Lower leg skin (tissue), 4 donors: ENCODE results near the gene TSC2. TPM values are rescaled to one million over a fixed set of nuclear protein-coding genes. Genes with fewer than 3 reads are reported as not detected.

Experiments used
- DNase-seq, 2 donors: peaks; one replicate each; pipeline ENCODE4 v3.0.0-alpha.2; 2019; ENCODE audit warnings: low spot score in 2 of 2
- H3K4me3 ChIP-seq: fragments of 200-600 bp; sonication (generic); 2 replicates; pipeline ENCODE4 v1.5.1; 2017; ENCODE audit warnings: mild to moderate bottlenecking, low read depth; ENCODE audit not compliant: poor library complexity, severe bottlenecking
- CTCF ChIP-seq, 3 donors: fragments of 450-650 bp; IDR thresholded peaks; one replicate each; pipeline ENCODE4 v1.5.1; 2016; ENCODE audit warnings: antibody characterized with exemption in 3 of 3, mild to moderate bottlenecking in 3 of 3, moderate library complexity in 2 of 3
- POLR2A ChIP-seq, 2 donors: fragments of 450-650 bp; IDR thresholded peaks; one replicate each; pipeline ENCODE4 v1.6.1; 2016 to 2017; ENCODE audit warnings: antibody characterized with exemption in 2 of 2, mild to moderate bottlenecking in 1 of 2, moderate library complexity in 1 of 2
- WGBS, 2 donors: methylation state at CpG; one replicate each; pipeline ENCODE4 v1.1.5; 2018; 5-methylcytosine and 5-hydroxymethylcytosine counted together
- intact Hi-C: fragments of 100-400 bp; cut with DNase I; formaldehyde crosslinking; loops from one replicate; pipeline ENCODE4 v1.15.0; 2023; ENCODE audit warnings: low total_unique reads
- total RNA-seq, 4 donors: library from RNA; depleted of rRNA; stranded (reverse); fragments of >200 nt; gene quantifications; one replicate each; pipeline ENCODE4 v1.1.0, GENCODE V29; 2016

Gene TSC2
- total RNA-seq, 4 donors from 2014 or later, result 56.7 to 130 (median 65.1) TPM

GRCh38 chr16:2028146-2028545 lies 19.6 kb upstream of the TSC2 start:
- H3K4me3 ChIP-seq, result no peak overlapping the region
- TF ChIP-seq CTCF (IDR thresholded peaks at IDR 0.05) (no peak), POLR2A (IDR thresholded peaks at IDR 0.05) (no peak)
- DNase-seq, result no peak
- 83 to 87% methylated on average over 3 of the region's 3 CpGs for WGBS, 2 donors
- intact Hi-C loops, result no loop called here

GRCh38 chr16:2028620-2029220 lies 19.1 kb upstream of the TSC2 start:
- no peak overlapping the region for H3K4me3 ChIP-seq
- intact Hi-C loops, result no loop called here
- WGBS, 2 donors, result 77 to 86% methylated on average over 10 to 18 of the region's 18 CpGs
- no peak for DNase-seq
- TF ChIP-seq POLR2A (IDR thresholded peaks at IDR 0.05) (no peak), CTCF (IDR thresholded peaks at IDR 0.05) (no peak)

- intact Hi-C loops, result no loop called here
Observed at GRCh38 chr16:2029350-2029749, 18.4 kb upstream of the TSC2 start.

GRCh38 chr16:2030036-2030435 lies 17.7 kb upstream of the TSC2 start:
- intact Hi-C loops, result loop anchor here (10.0 kb wide), 1 partner anchor 55 kb away; no protein-coding TSS in a partner anchor
- H3K4me3 ChIP-seq, result no peak overlapping the region
- WGBS, 2 donors, result 87 to 97% methylated on average over 7 to 10 of the region's 11 CpGs
- TF ChIP-seq CTCF (IDR thresholded peaks at IDR 0.05), result no peak
- no peak for TF ChIP-seq POLR2A (IDR thresholded peaks at IDR 0.05)
- no peak for DNase-seq

More at GRCh38 chr16:2029350-2029749, 18.4 kb upstream of the TSC2 start:
- 85 to 86% methylated on average over 5 to 18 of the region's 22 CpGs for WGBS, 2 donors
- no peak for TF ChIP-seq CTCF (IDR thresholded peaks at IDR 0.05)
- TF ChIP-seq POLR2A (IDR thresholded peaks at IDR 0.05), result no peak
- H3K4me3 ChIP-seq, result no peak overlapping the region
- DNase-seq, result no peak

- no peak for DNase-seq
- TF ChIP-seq POLR2A (IDR thresholded peaks at IDR 0.05) (no peak), CTCF (IDR thresholded peaks at IDR 0.05) (no peak)
- intact Hi-C loops, result loop anchor here (10.0 kb wide), 1 partner anchor 54 kb away; no protein-coding TSS in a partner anchor
- H3K4me3 ChIP-seq, result no peak overlapping the region
- WGBS, 2 donors, result 53 to 69% methylated on average over 9 to 11 of the region's 11 CpGs
Observed at GRCh38 chr16:2031081-2031577, 16.7 kb upstream of the TSC2 start.
